ENCODE measurements around the gene CNIH4.

CNIH4 gene

GRCh38 chr1:224373008-224373590 is 16.4 kb downstream of the CNIH4 start:
- peaks cover 23% of the 10 kb centered on the region for H3K36me3 Mint-ChIP-seq
- H3K9me3 Mint-ChIP-seq (ENCODE audit: low read depth) = no peaks in the 10 kb centered on the region
- H3K27ac Mint-ChIP-seq = peak overlapping the region; percentile 68
- no peak overlapping the region for H3K4me3 Mint-ChIP-seq
- peaks cover 73% of the 10 kb centered on the region for H3K4me1 Mint-ChIP-seq (ENCODE audit: low read depth)
- no peaks in the 10 kb centered on the region for H3K27me3 Mint-ChIP-seq

GRCh38 chr1:224375059-224375458 is 18.4 kb downstream of the CNIH4 start:
- no peaks in the 10 kb centered on the region for H3K27me3 Mint-ChIP-seq
- H3K36me3 Mint-ChIP-seq = peaks cover 26% of the 10 kb centered on the region
- no peaks in the 10 kb centered on the region for H3K9me3 Mint-ChIP-seq (ENCODE audit: low read depth)
- H3K4me1 Mint-ChIP-seq (ENCODE audit: low read depth) = peaks cover 76% of the 10 kb centered on the region
- H3K27ac Mint-ChIP-seq = peak overlapping the region; percentile 82
- H3K4me3 Mint-ChIP-seq = peak overlapping the region; percentile 41

- Mint-ChIP-seq H3K27me3 (no peaks in the 10 kb centered on the region), H3K4me3 (peak overlapping the region; percentile 55), H3K4me1 (ENCODE audit: low read depth) (peaks cover 89% of the 10 kb centered on the region), H3K36me3 (peaks cover 18% of the 10 kb centered on the region), H3K27ac (peak overlapping the region; percentile 78), H3K9me3 (ENCODE audit: low read depth) (no peaks in the 10 kb centered on the region)
Observed at GRCh38 chr1:224377676-224378006, 21.0 kb downstream of the CNIH4 start.

GRCh38 chr1:224378855-224379631 is 22.4 kb downstream of the CNIH4 start:
- peaks cover 90% of the 10 kb centered on the region for H3K4me1 Mint-ChIP-seq (ENCODE audit: low read depth)
- H3K27me3 Mint-ChIP-seq = no peaks in the 10 kb centered on the region
- H3K9me3 Mint-ChIP-seq (ENCODE audit: low read depth) = no peaks in the 10 kb centered on the region
- H3K27ac Mint-ChIP-seq = peak overlapping the region; percentile 71
- peaks cover 19% of the 10 kb centered on the region for H3K36me3 Mint-ChIP-seq
- peak overlapping the region; percentile 81 for H3K4me3 Mint-ChIP-seq

GRCh38 chr1:224380003-224380402 is 23.3 kb downstream of the CNIH4 start:
- H3K4me1 Mint-ChIP-seq (ENCODE audit: low read depth) = peaks cover 85% of the 10 kb centered on the region
- H3K4me3 Mint-ChIP-seq = peak overlapping the region; percentile 81
- peaks cover 17% of the 10 kb centered on the region for H3K36me3 Mint-ChIP-seq
- H3K27ac Mint-ChIP-seq = peak overlapping the region; percentile 71
- H3K27me3 Mint-ChIP-seq = no peaks in the 10 kb centered on the region
- no peaks in the 10 kb centered on the region for H3K9me3 Mint-ChIP-seq (ENCODE audit: low read depth)

GRCh38 chr1:224381880-224382548 is 25.3 kb downstream of the CNIH4 start:
- H3K4me1 Mint-ChIP-seq (ENCODE audit: low read depth) = peaks cover 78% of the 10 kb centered on the region
- no peaks in the 10 kb centered on the region for H3K27me3 Mint-ChIP-seq
- peak overlapping the region; percentile 94 for H3K27ac Mint-ChIP-seq
- H3K36me3 Mint-ChIP-seq = peaks cover 24% of the 10 kb centered on the region
- no peaks in the 10 kb centered on the region for H3K9me3 Mint-ChIP-seq (ENCODE audit: low read depth)
- peak overlapping the region; percentile 80 for H3K4me3 Mint-ChIP-seq

GRCh38 chr1:224383218-224383617 is 26.5 kb downstream of the CNIH4 start:
- peaks cover 18% of the 10 kb centered on the region for H3K36me3 Mint-ChIP-seq
- no peak overlapping the region for H3K4me3 Mint-ChIP-seq
- H3K27me3 Mint-ChIP-seq = no peaks in the 10 kb centered on the region
- H3K4me1 Mint-ChIP-seq (ENCODE audit: low read depth) = peaks cover 77% of the 10 kb centered on the region
- no peaks in the 10 kb centered on the region for H3K9me3 Mint-ChIP-seq (ENCODE audit: low read depth)
- no peak overlapping the region for H3K27ac Mint-ChIP-seq

- H3K27ac Mint-ChIP-seq = peak overlapping the region; percentile 81
- H3K4me3 Mint-ChIP-seq = peak overlapping the region; percentile 42
Observed at GRCh38 chr1:224387302-224387912, 30.7 kb downstream of the CNIH4 start.

GRCh38 chr1:224387943-224388342 is 31.3 kb downstream of the CNIH4 start:
- peaks cover 51% of the 10 kb centered on the region for H3K4me1 Mint-ChIP-seq (ENCODE audit: low read depth)
- peak overlapping the region; percentile 81 for H3K27ac Mint-ChIP-seq
- peaks cover 24% of the 10 kb centered on the region for H3K36me3 Mint-ChIP-seq
- H3K27me3 Mint-ChIP-seq = no peaks in the 10 kb centered on the region
- no peaks in the 10 kb centered on the region for H3K9me3 Mint-ChIP-seq (ENCODE audit: low read depth)
- H3K4me3 Mint-ChIP-seq = peak overlapping the region; percentile 12

More at GRCh38 chr1:224387302-224387912, 30.7 kb downstream of the CNIH4 start:
- H3K9me3 Mint-ChIP-seq (ENCODE audit: low read depth) = no peaks in the 10 kb centered on the region
- peaks cover 51% of the 10 kb centered on the region for H3K4me1 Mint-ChIP-seq (ENCODE audit: low read depth)
- peaks cover 21% of the 10 kb centered on the region for H3K36me3 Mint-ChIP-seq
- no peaks in the 10 kb centered on the region for H3K27me3 Mint-ChIP-seq

GRCh38 chr1:224390517-224390916 is 33.8 kb downstream of the CNIH4 start:
- Mint-ChIP-seq H3K27ac (no peak overlapping the region), H3K9me3 (ENCODE audit: low read depth) (no peaks in the 10 kb centered on the region), H3K4me3 (no peak overlapping the region), H3K27me3 (no peaks in the 10 kb centered on the region), H3K4me1 (ENCODE audit: low read depth) (peaks cover 54% of the 10 kb centered on the region), H3K36me3 (peaks cover 19% of the 10 kb centered on the region)

GRCh38 chr1:224392411-224393249 is 36.0 kb downstream of the CNIH4 start:
- H3K9me3 Mint-ChIP-seq (ENCODE audit: low read depth) = no peaks in the 10 kb centered on the region
- H3K27me3 Mint-ChIP-seq = no peaks in the 10 kb centered on the region
- peaks cover 46% of the 10 kb centered on the region for H3K4me1 Mint-ChIP-seq (ENCODE audit: low read depth)
- peak overlapping the region; percentile 84 for H3K27ac Mint-ChIP-seq
- peak overlapping the region; percentile 39 for H3K4me3 Mint-ChIP-seq
- H3K36me3 Mint-ChIP-seq = peaks cover 24% of the 10 kb centered on the region

GRCh38 chr1:224393294-224393693 is 36.6 kb downstream of the CNIH4 start:
- peaks cover 43% of the 10 kb centered on the region for H3K4me1 Mint-ChIP-seq (ENCODE audit: low read depth)
- no peaks in the 10 kb centered on the region for H3K9me3 Mint-ChIP-seq (ENCODE audit: low read depth)
- H3K36me3 Mint-ChIP-seq = peaks cover 24% of the 10 kb centered on the region
- no peaks in the 10 kb centered on the region for H3K27me3 Mint-ChIP-seq
- H3K4me3 Mint-ChIP-seq = no peak overlapping the region
- peak overlapping the region; percentile 50 for H3K27ac Mint-ChIP-seq

GRCh38 chr1:224399887-224400286 is 43.2 kb downstream of the CNIH4 start:
- H3K27me3 Mint-ChIP-seq = no peaks in the 10 kb centered on the region
- peak overlapping the region; percentile 68 for H3K27ac Mint-ChIP-seq
- no peak overlapping the region for H3K4me3 Mint-ChIP-seq
- peaks cover 44% of the 10 kb centered on the region for H3K4me1 Mint-ChIP-seq (ENCODE audit: low read depth)
- H3K9me3 Mint-ChIP-seq (ENCODE audit: low read depth) = no peaks in the 10 kb centered on the region
- peaks cover 21% of the 10 kb centered on the region for H3K36me3 Mint-ChIP-seq

GRCh38 chr1:224402472-224403036 is 45.9 kb downstream of the CNIH4 start:
- no peak overlapping the region for H3K4me3 Mint-ChIP-seq
- H3K27ac Mint-ChIP-seq = peak overlapping the region; percentile 2
- peaks cover 48% of the 10 kb centered on the region for H3K4me1 Mint-ChIP-seq (ENCODE audit: low read depth)
- no peaks in the 10 kb centered on the region for H3K9me3 Mint-ChIP-seq (ENCODE audit: low read depth)
- peaks cover 20% of the 10 kb centered on the region for H3K36me3 Mint-ChIP-seq
- H3K27me3 Mint-ChIP-seq = no peaks in the 10 kb centered on the region

All from activated naive CD8-positive, alpha-beta T cell (primary cell).